K562 (cell line): ENCODE results near the gene EMC9. TPM values are rescaled to one million over a fixed set of nuclear protein-coding genes. Genes with fewer than 3 reads are reported as not detected.

Source experiments
- ATAC-seq: fragments of 200-7000 bp; cut with Tn5 transposase; 3 replicates; pipeline ENCODE4 v1.9.1; 2020; ENCODE audit warnings: moderate library complexity
- BruUV-seq: library from RNA; stranded (reverse); fragments of 400-500 nt; replicated peaks from 2 replicates; lab custom pipeline; 2021; lab: Mats Ljungman, UMichigan
- CTCF ChIA-PET: fragments of 300-600 bp; formaldehyde crosslinking; extraction: SDS; loops from one replicate; lab custom pipeline; 2021; ENCODE audit warnings: low intra/inter-chr PET ratio; lab: Yijun Ruan, JAX
- POLR2A ChIA-PET: fragments of 300-600, 350-650 bp; sonication (Branson Sonifier 250); formaldehyde crosslinking; extraction: SDS; loops from one replicate; lab custom pipeline; 2021; ENCODE audit warnings: antibody characterized with exemption, inconsistent platforms; lab: Yijun Ruan, JAX
- DNase-seq, 4 experiments: peaks; one replicate each; pipeline versions ENCODE4 v3.0.0 to v3.0.0-alpha.2; 2011 to 2018; ENCODE audit warnings: low spot score in 3 of 4, mixed read lengths in 3 of 4; ENCODE audit errors: extremely low read depth in 1 of 4
- FAIRE-seq: peaks from 2 replicates; lab custom pipeline; 2011; peaks lifted over from hg19 to GRCh38; lab: Jason Lieb, UNC
- H2AFZ ChIP-seq: 2 replicates; pipeline ENCODE4 v1.6.0; 2011; ENCODE audit warnings: low read depth, low read length, control low read depth, inconsistent platforms
- H3K27ac ChIP-seq: fragments of 200-600 bp; 3 replicates; pipeline ENCODE4 v1.8.0; 2011; ENCODE audit warnings: low read depth, mild to moderate bottlenecking, control low read depth, inconsistent platforms, low read length, moderate library complexity, mixed read lengths; ENCODE audit errors: extremely low read depth
- H3K27me3 ChIP-seq, 2 experiments: fragments of 300-600 bp in 1 of 2; 2 replicates in 1 of 2; 3 replicates in 1 of 2; pipeline versions ENCODE4 v1.6.0 to v1.8.0; 2011; ENCODE audit warnings: inconsistent platforms in 2 of 2, low read length in 2 of 2, mild to moderate bottlenecking in 1 of 2, mixed read lengths in 1 of 2, moderate library complexity in 1 of 2; ENCODE audit not compliant: control insufficient read depth in 2 of 2, insufficient read depth in 2 of 2
- H3K36me3 ChIP-seq: fragments of 300-600 bp; 3 replicates; pipeline ENCODE4 v1.8.0; 2011; ENCODE audit warnings: mild to moderate bottlenecking, low read length, inconsistent platforms; ENCODE audit not compliant: control insufficient read depth, insufficient read depth
- H3K4me1 ChIP-seq, 2 experiments: fragments of 200-600 bp in 1 of 2; replicated peaks in 1 of 2; 2 replicates in 1 of 2; 3 replicates in 1 of 2; pipeline versions ENCODE4 v1.5.1 to v1.8.0; 2011; ENCODE audit warnings: inconsistent platforms in 2 of 2, low read length in 2 of 2, mild to moderate bottlenecking in 1 of 2, mixed read lengths in 1 of 2, moderate library complexity in 1 of 2; ENCODE audit not compliant: control insufficient read depth in 2 of 2, insufficient read depth in 2 of 2
- H3K4me2 ChIP-seq: 2 replicates; pipeline ENCODE4 v1.6.1; 2011; ENCODE audit warnings: low read length, control low read depth, inconsistent platforms, mixed read lengths; ENCODE audit not compliant: insufficient read depth
- H3K4me3 ChIP-seq: fragments of 200-600 bp; sonication (generic), shearing (Covaris generic); 2 replicates; pipeline ENCODE4 v1.5.1; 2016; ENCODE audit warnings: control low read depth, inconsistent platforms
- H3K79me2 ChIP-seq: fragments of 200-600 bp; 3 replicates; pipeline ENCODE4 v1.8.0; 2011; ENCODE audit warnings: low read length, inconsistent platforms; ENCODE audit not compliant: control insufficient read depth, insufficient read depth
- H3K9ac ChIP-seq, 2 experiments: 2 replicates each; pipeline versions ENCODE4 v1.6.0 to v1.6.1; 2011; ENCODE audit warnings: low read depth in 2 of 2, low read length in 2 of 2, control low read depth in 1 of 2, inconsistent platforms in 1 of 2, mild to moderate bottlenecking in 1 of 2, mixed read lengths in 1 of 2; ENCODE audit not compliant: insufficient read depth in 1 of 2
- H3K9me1 ChIP-seq: one replicate; pipeline ENCODE4 v1.6.0; 2011; ENCODE audit warnings: inconsistent platforms, mild to moderate bottlenecking, low read length, moderate library complexity; ENCODE audit not compliant: control insufficient read depth, insufficient read depth
- H3K9me3 ChIP-seq: replicated peaks from 2 replicates; pipeline ENCODE4 v1.5.1; 2011; ENCODE audit warnings: low read depth, low read length, inconsistent platforms; ENCODE audit not compliant: control insufficient read depth, insufficient read depth
- H4K20me1 ChIP-seq: replicated peaks from 2 replicates; pipeline ENCODE4 v1.6.1; 2011; ENCODE audit warnings: low read length, inconsistent platforms, mixed read lengths; ENCODE audit not compliant: control insufficient read depth, insufficient read depth
- ELF1 ChIP-seq: fragments of 200-800 bp; sonication (Bioruptor generic); IDR thresholded peaks from 2 replicates; pipeline ENCODE4 v1.6.1; 2016; ENCODE audit warnings: missing genetic modification characterization, missing compliant biosample characterization
- SOX6 ChIP-seq: fragments of 450-650 bp; IDR thresholded peaks from 2 replicates; pipeline ENCODE4 v1.6.1; 2014; ENCODE audit warnings: mild to moderate bottlenecking
- TFAM ChIP-seq: fragments of 250-450 bp; sonication (Bioruptor Pico); conservative IDR thresholded peaks from 2 replicates; pipeline ENCODE4 v1.5.0; 2021; ENCODE audit warnings: mild to moderate bottlenecking, moderate library complexity
- ZFP91 ChIP-seq: sonication (generic); formaldehyde crosslinking; IDR thresholded peaks from 2 replicates; pipeline ENCODE4 v1.8.0; 2022; ENCODE audit warnings: mild to moderate bottlenecking, missing genetic modification reagents
- ZMIZ1 ChIP-seq, 2 experiments: fragments of 150-350 bp in 1 of 2; IDR thresholded peaks; 2 replicates each; pipeline ENCODE4 v1.6.1; 2012 to 2016; ENCODE audit warnings: low read depth in 2 of 2, low read length in 2 of 2, mild to moderate bottlenecking in 1 of 2, moderate library complexity in 1 of 2
- WGBS: fragments of 100-300 bp; shearing (Covaris generic); methylation state at CpG from one replicate; pipeline ENCODE4 v1.1.6; 2016; ENCODE audit warnings: low coverage, mixed read lengths; ENCODE audit not compliant: insufficient coverage; ENCODE audit errors: missing lambda C conversion rate; 5-methylcytosine and 5-hydroxymethylcytosine counted together
- in situ Hi-C: fragments of 300-500 bp; cut with MboI; formaldehyde crosslinking; loops from 4 replicates; pipeline ENCODE4 v1.15.0; 2018; ENCODE audit warnings: inconsistent platforms, mixed read lengths
- intact Hi-C: fragments of 100-400 bp; cut with micrococcal nuclease; formaldehyde crosslinking; loops from 2 replicates; pipeline ENCODE4 v1.14.2; 2022
- polyA plus RNA-seq, 8 experiments: library from polyadenylated mRNA; depleted of rRNA in 4 of 8; stranded (reverse) in 5 of 8; unstranded in 3 of 8; fragments of >200 nt; fragmentation: Nextera tagmentation in 2 of 8; fragmentation: Illumina TruSeq in 1 of 8; extraction: Ambion mirVana in 2 of 8; extraction: Trizol in 1 of 8; gene quantifications; 2 replicates each; pipeline versions ENCODE4 v1.2.1 to v1.2.3, GENCODE V29; 2011 to 2014; ENCODE audit warnings: inconsistent platforms in 1 of 8, missing spikeins in 1 of 8
- total RNA-seq, 7 experiments: library from RNA; depleted of rRNA in 6 of 7; stranded (reverse); fragments of >200 nt in 6 of 7; fragmentation: Illumina TruSeq in 2 of 7; extraction: Trizol in 2 of 7; gene quantifications; 2 replicates each; pipeline versions ENCODE4 v1.2.1 to v1.2.3, GENCODE V29; 2011 to 2021; ENCODE audit warnings: low replicate concordance in 1 of 7

Gene EMC9
- total and polyA plus RNA-seq, 9 of the 15 experiments (the other 6 are each of a cell fraction or from before 2014, with no cell fraction given): 3.1 to 13.2 (median 7.8) TPM

GRCh38 chr14:24127673-24128072, 13.7 kb downstream of the EMC9 start:
- H3K4me2 ChIP-seq: no peak overlapping the region
- H4K20me1 ChIP-seq: no peaks in the 10 kb centered on the region
- TF ChIP-seq ZMIZ1 (IDR thresholded peaks at IDR 0.05; ENCODE audit: low read depth in 2 of 2, low read length in 2 of 2) (no peak), ELF1 (no peak), ZFP91 (CRISPR knock-in tag) (no peak), TFAM (CRISPR knock-in tag) (no peak), SOX6 (no peak)
- no TSS peak for BruUV-seq
- H3K79me2 ChIP-seq: no peaks in the 10 kb centered on the region
- no peaks in the 10 kb centered on the region for H3K9me1 ChIP-seq
- no peaks in the 10 kb centered on the region for H3K27me3 ChIP-seq
- H3K4me1 ChIP-seq: peaks cover 6 to 22% of the 10 kb centered on the region in 2 experiments; a peak in 4 of 5 replicates
- H2AFZ ChIP-seq: no peak overlapping the region
- 50% methylated on average over 2 of the region's 2 CpGs for whole genome bisulfite sequencing
- no peak overlapping the region for H3K9ac ChIP-seq
- H3K9me3 ChIP-seq: no peaks in the 10 kb centered on the region
- DNase-seq: no peak
- no peak for FAIRE-seq
- no peak overlapping the region for H3K4me3 ChIP-seq
- ChIA-PET CTCF (no interaction called here), POLR2A (interaction anchor here (4.2 kb wide), 1 partner anchor 12 kb away, joined by 38 read pairs; the partner anchor contains the start of genes DCAF11 and NRL)
- ATAC-seq: no peak
- in situ Hi-C loops (no loop called here), intact Hi-C loops (no loop called here)
- H3K36me3 ChIP-seq: peaks cover 8% of the 10 kb centered on the region; the same call in 2 of the 3 replicates
- no peak overlapping the region for H3K27ac ChIP-seq
